Lower leg skin (tissue), 3 donors: ENCODE measurements around the gene MASP2.

ENCODE experiments used
- CTCF ChIP-seq, 3 donors: fragments of 450-650 bp; IDR thresholded peaks; one replicate each; pipeline ENCODE4 v1.5.1; 2016; ENCODE audit warnings: antibody characterized with exemption in 3 of 3, mild to moderate bottlenecking in 3 of 3, moderate library complexity in 2 of 3
- POLR2A ChIP-seq, 2 donors: fragments of 450-650 bp; IDR thresholded peaks; one replicate each; pipeline ENCODE4 v1.6.1; 2016 to 2017; ENCODE audit warnings: antibody characterized with exemption in 2 of 2, mild to moderate bottlenecking in 1 of 2, moderate library complexity in 1 of 2

GRCh38 chr1:11028018-11028417 lies 19.0 kb downstream of the MASP2 start:
- TF ChIP-seq CTCF (IDR thresholded peaks at IDR 0.05) = no peak
- TF ChIP-seq POLR2A (IDR thresholded peaks at IDR 0.05) = no peak
